ENCODE measurements around the gene CSF2.

GRCh38 chr5:132098621-132099020 lies 25.0 kb downstream of the CSF2 start:
- TF ChIP-seq, protein P1, sequence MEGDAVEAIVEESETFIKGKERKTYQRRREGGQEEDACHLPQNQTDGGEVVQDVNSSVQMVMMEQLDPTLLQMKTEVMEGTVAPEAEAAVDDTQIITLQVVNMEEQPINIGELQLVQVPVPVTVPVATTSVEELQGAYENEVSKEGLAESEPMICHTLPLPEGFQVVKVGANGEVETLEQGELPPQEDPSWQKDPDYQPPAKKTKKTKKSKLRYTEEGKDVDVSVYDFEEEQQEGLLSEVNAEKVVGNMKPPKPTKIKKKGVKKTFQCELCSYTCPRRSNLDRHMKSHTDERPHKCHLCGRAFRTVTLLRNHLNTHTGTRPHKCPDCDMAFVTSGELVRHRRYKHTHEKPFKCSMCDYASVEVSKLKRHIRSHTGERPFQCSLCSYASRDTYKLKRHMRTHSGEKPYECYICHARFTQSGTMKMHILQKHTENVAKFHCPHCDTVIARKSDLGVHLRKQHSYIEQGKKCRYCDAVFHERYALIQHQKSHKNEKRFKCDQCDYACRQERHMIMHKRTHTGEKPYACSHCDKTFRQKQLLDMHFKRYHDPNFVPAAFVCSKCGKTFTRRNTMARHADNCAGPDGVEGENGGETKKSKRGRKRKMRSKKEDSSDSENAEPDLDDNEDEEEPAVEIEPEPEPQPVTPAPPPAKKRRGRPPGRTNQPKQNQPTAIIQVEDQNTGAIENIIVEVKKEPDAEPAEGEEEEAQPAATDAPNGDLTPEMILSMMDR (IDR thresholded peaks at IDR 0.05; ENCODE audit: low read depth, low read length, poor library complexity, severe bottlenecking), result no peak
- no peak for TF ChIP-seq EZH2phosphoT487 (IDR thresholded peaks at IDR 0.05; ENCODE audit: borderline replicate concordance, low read length)

Data from DOHH2 (cell line).